ENCODE data around the gene EMID1.

DNA sequence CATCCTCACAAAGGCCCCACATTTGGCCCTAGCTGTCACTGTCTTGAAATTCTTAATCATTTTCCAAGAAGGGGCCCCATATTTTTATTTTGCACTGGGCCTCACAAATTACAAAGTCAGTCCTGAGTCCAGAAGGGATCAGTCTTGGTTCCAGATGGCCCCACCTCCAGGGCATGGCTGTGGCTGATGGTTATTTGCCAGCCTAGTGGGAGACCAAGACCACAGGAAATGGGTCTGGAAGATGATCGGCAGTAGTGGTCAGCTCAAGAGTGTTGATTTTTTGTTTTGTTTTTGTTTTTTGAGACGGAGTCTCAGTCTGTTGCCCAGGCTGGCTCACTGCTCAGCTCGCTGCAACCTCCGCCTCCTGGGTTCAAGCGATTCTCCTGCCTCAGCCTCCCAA, 47.1 kb upstream of the EMID1 start:
- TF ChIP-seq, protein P1, sequence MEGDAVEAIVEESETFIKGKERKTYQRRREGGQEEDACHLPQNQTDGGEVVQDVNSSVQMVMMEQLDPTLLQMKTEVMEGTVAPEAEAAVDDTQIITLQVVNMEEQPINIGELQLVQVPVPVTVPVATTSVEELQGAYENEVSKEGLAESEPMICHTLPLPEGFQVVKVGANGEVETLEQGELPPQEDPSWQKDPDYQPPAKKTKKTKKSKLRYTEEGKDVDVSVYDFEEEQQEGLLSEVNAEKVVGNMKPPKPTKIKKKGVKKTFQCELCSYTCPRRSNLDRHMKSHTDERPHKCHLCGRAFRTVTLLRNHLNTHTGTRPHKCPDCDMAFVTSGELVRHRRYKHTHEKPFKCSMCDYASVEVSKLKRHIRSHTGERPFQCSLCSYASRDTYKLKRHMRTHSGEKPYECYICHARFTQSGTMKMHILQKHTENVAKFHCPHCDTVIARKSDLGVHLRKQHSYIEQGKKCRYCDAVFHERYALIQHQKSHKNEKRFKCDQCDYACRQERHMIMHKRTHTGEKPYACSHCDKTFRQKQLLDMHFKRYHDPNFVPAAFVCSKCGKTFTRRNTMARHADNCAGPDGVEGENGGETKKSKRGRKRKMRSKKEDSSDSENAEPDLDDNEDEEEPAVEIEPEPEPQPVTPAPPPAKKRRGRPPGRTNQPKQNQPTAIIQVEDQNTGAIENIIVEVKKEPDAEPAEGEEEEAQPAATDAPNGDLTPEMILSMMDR (IDR thresholded peaks at IDR 0.05; ENCODE audit: low read depth, low read length) = no peak
- no peak for TF ChIP-seq MYC (IDR thresholded peaks at IDR 0.05; ENCODE audit: low read depth, low read length)

Data from NB4 (cell line).